CD14-positive monocyte (primary cell): ENCODE results near the gene OSBP2. TPM values are rescaled to one million over a fixed set of nuclear protein-coding genes. Genes with fewer than 3 reads are reported as not detected.

Experiments
- DNase-seq, 3 donors: peaks; one replicate each; pipeline ENCODE4 v3.0.0-alpha.2; 2011 to 2022
- H2AFZ ChIP-seq: 2 replicates; pipeline ENCODE4 v1.6.0; 2012; ENCODE audit warnings: mild to moderate bottlenecking, low read depth, low read length, inconsistent platforms; ENCODE audit not compliant: insufficient read depth, poor library complexity, severe bottlenecking
- H3K27ac ChIP-seq, 2 donors: 1 replicate in 1 of 2; 2 replicates in 1 of 2; pipeline ENCODE4 v1.5.1; 2012 to 2013; ENCODE audit warnings: low read length in 2 of 2, control low read depth in 1 of 2, inconsistent platforms in 1 of 2, low read depth in 1 of 2, mild to moderate bottlenecking in 1 of 2
- H3K27me3 ChIP-seq, 2 donors: one replicate each; pipeline versions ENCODE4 v1.6.0 to v1.6.1; 2011 to 2013; ENCODE audit warnings: low read length in 2 of 2; ENCODE audit not compliant: control insufficient read depth in 2 of 2, insufficient read depth in 2 of 2
- H3K36me3 ChIP-seq, 2 donors: replicated peaks in 1 of 2; 1 replicate in 1 of 2; 2 replicates in 1 of 2; pipeline versions ENCODE4 v1.5.1 to v1.6.1; 2012 to 2013; ENCODE audit warnings: low read length in 2 of 2, control low read depth in 1 of 2, inconsistent platforms in 1 of 2, mild to moderate bottlenecking in 1 of 2; ENCODE audit not compliant: insufficient read depth in 2 of 2, control insufficient read depth in 1 of 2
- H3K4me1 ChIP-seq, 2 donors: 1 replicate in 1 of 2; 2 replicates in 1 of 2; pipeline versions ENCODE4 v1.5.1 to v1.6.1; 2012 to 2013; ENCODE audit warnings: low read length in 2 of 2, control low read depth in 1 of 2, inconsistent platforms in 1 of 2, mild to moderate bottlenecking in 1 of 2, moderate library complexity in 1 of 2; ENCODE audit not compliant: insufficient read depth in 2 of 2, control insufficient read depth in 1 of 2
- H3K4me2 ChIP-seq: replicated peaks from 2 replicates; pipeline ENCODE3; 2012; ENCODE audit warnings: low read length, moderate library complexity, mild to moderate bottlenecking; ENCODE audit not compliant: poor library complexity, severe bottlenecking; ENCODE audit errors: extremely low read depth
- H3K4me3 ChIP-seq, 3 experiments: fragments of 200-600 bp in 1 of 3; sonication (generic) in 1 of 3; replicated peaks in 1 of 3; 1 replicate in 2 of 3; 2 replicates in 1 of 3; pipeline ENCODE4 v1.5.1; 2011 to 2013; ENCODE audit warnings: low read length in 3 of 3, mild to moderate bottlenecking in 3 of 3, control low read depth in 2 of 3, low read depth in 2 of 3, inconsistent platforms in 1 of 3, moderate library complexity in 1 of 3
- H3K79me2 ChIP-seq: 2 replicates; pipeline ENCODE4 v1.6.0; 2012; ENCODE audit warnings: mild to moderate bottlenecking, control low read depth, inconsistent platforms, low read length, moderate library complexity; ENCODE audit not compliant: insufficient read depth
- H3K9ac ChIP-seq: 2 replicates; pipeline ENCODE4 v1.6.0; 2017; ENCODE audit warnings: low read length, mild to moderate bottlenecking; ENCODE audit not compliant: insufficient read depth, poor library complexity, severe bottlenecking
- H3K9me3 ChIP-seq, 2 donors: replicated peaks in 1 of 2; 1 replicate in 1 of 2; 2 replicates in 1 of 2; pipeline versions ENCODE4 v1.5.1 to v1.6.1; 2012 to 2013; ENCODE audit warnings: low read length in 2 of 2, control low read depth in 1 of 2; ENCODE audit not compliant: control insufficient read depth in 1 of 2, insufficient read depth in 1 of 2
- H4K20me1 ChIP-seq: 2 replicates; pipeline ENCODE4 v1.6.0; 2012; ENCODE audit warnings: mild to moderate bottlenecking, low read length, control low read depth, moderate library complexity; ENCODE audit not compliant: insufficient read depth
- H3K27ac Mint-ChIP-seq, 7 donors: one replicate each; pipeline ENCODE4 v1.8.0; 2020; ENCODE audit warnings: mild to moderate bottlenecking in 7 of 7, mixed read lengths in 7 of 7, moderate library complexity in 6 of 7, inconsistent platforms in 2 of 7
- H3K27me3 Mint-ChIP-seq, 3 donors: one replicate each; pipeline ENCODE4 v1.8.0; 2021 to 2022; ENCODE audit warnings: low read depth in 3 of 3, mild to moderate bottlenecking in 3 of 3, mixed read lengths in 3 of 3, moderate library complexity in 3 of 3, inconsistent platforms in 1 of 3
- H3K36me3 Mint-ChIP-seq, 2 donors: one replicate each; pipeline ENCODE4 v1.8.0; 2020; ENCODE audit warnings: mixed read lengths in 2 of 2, inconsistent platforms in 1 of 2, mild to moderate bottlenecking in 1 of 2
- H3K4me1 Mint-ChIP-seq: one replicate; pipeline ENCODE4 v1.8.0; 2020; ENCODE audit warnings: mild to moderate bottlenecking, mixed read lengths
- H3K4me3 Mint-ChIP-seq, 2 donors: one replicate each; pipeline ENCODE4 v1.8.0; 2020; ENCODE audit warnings: mild to moderate bottlenecking in 2 of 2, mixed read lengths in 2 of 2, moderate library complexity in 1 of 2
- H3K9me3 Mint-ChIP-seq, 7 donors: one replicate each; pipeline ENCODE4 v1.8.0; 2020 to 2022; ENCODE audit warnings: mixed read lengths in 7 of 7, mild to moderate bottlenecking in 6 of 7, moderate library complexity in 6 of 7, inconsistent platforms in 2 of 7
- CTCF ChIP-seq: fragments of 200-600 bp; IDR thresholded peaks from one replicate; pipeline ENCODE4 v1.8.0; 2022; ENCODE audit warnings: antibody characterized with exemption, mild to moderate bottlenecking
- WGBS: methylation state at CpG from one replicate; pipeline ENCODE4 v1.1.5; 2013; ENCODE audit warnings: missing lambda C conversion rate; ENCODE audit not compliant: insufficient coverage; 5-methylcytosine and 5-hydroxymethylcytosine counted together
- intact Hi-C, 2 donors: fragments of 100-400 bp; cut with micrococcal nuclease; formaldehyde crosslinking; loops; one replicate each; pipeline versions ENCODE4 v1.15.0 to v1.15.1; 2023
- polyA plus RNA-seq, 3 donors: library from polyadenylated mRNA; depleted of rRNA in 1 of 3; unstranded in 2 of 3; stranded (reverse) in 1 of 3; fragments of 300-500 nt in 2 of 3; fragments of >200 nt in 1 of 3; fragmentation: Illumina TruSeq in 2 of 3; gene quantifications; 1 replicate in 2 of 3; 2 replicates in 1 of 3; pipeline ENCODE4 v1.2.3, GENCODE V29; 2012 to 2021

Gene OSBP2
- polyA plus RNA-seq, 3 donors = 0.21 to 0.54 TPM; not detected in 1

GRCh38 chr22:30694171-30694639 is 469 bp upstream of the OSBP2 start:
- intact Hi-C loops = no loop called here
- peak overlapping the region; percentile 76 to 91 for H3K4me3 Mint-ChIP-seq
- H3K27ac ChIP-seq = no peak overlapping the region
- peaks cover 41 to 61% (median 58%) of the 10 kb centered on the region in 3 donors for H3K27me3 Mint-ChIP-seq
- H3K4me1 ChIP-seq = peaks cover 9 to 14% of the 10 kb centered on the region in 2 donors
- no peak overlapping the region for H3K9ac ChIP-seq
- H3K4me2 ChIP-seq = peak overlapping the region; percentile 80
- peaks cover 0 to 5% of the 10 kb centered on the region in 2 donors for H3K9me3 ChIP-seq
- peaks cover 3% of the 10 kb centered on the region for H3K4me1 Mint-ChIP-seq
- H3K9me3 Mint-ChIP-seq = peaks cover 0 to 7% (median 3%) of the 10 kb centered on the region in 7 donors
- H3K79me2 ChIP-seq = no peaks in the 10 kb centered on the region
- H3K36me3 ChIP-seq = no peaks in the 10 kb centered on the region
- H3K27me3 ChIP-seq = peaks cover 23 to 39% of the 10 kb centered on the region in 2 donors
- DNase-seq = peak; percentile 9 to 16 (median 10)
- peak overlapping the region in 1 of 3 experiments; percentile 68 for H3K4me3 ChIP-seq
- H4K20me1 ChIP-seq = no peaks in the 10 kb centered on the region
- peaks cover 0 to 5% of the 10 kb centered on the region in 2 donors for H3K36me3 Mint-ChIP-seq
- H3K27ac Mint-ChIP-seq = peak overlapping the region in 1 of 7 donors; percentile 54
- H2AFZ ChIP-seq = peak overlapping the region; percentile 74
- no peak for TF ChIP-seq CTCF
- WGBS = under 1% methylated on average over 35 of the region's 38 CpGs

GRCh38 chr22:30695351-30695851 is 727 bp downstream of the OSBP2 start:
- H3K9me3 ChIP-seq = peaks cover 0 to 5% of the 10 kb centered on the region in 2 donors
- H3K36me3 ChIP-seq = no peaks in the 10 kb centered on the region
- peaks cover 0 to 7% (median 3%) of the 10 kb centered on the region in 7 donors for H3K9me3 Mint-ChIP-seq
- H3K36me3 Mint-ChIP-seq = peaks cover 0 to 5% of the 10 kb centered on the region in 2 donors
- peaks cover 23 to 39% of the 10 kb centered on the region in 2 donors for H3K27me3 ChIP-seq
- TF ChIP-seq CTCF = no peak
- no peaks in the 10 kb centered on the region for H3K79me2 ChIP-seq
- H3K27me3 Mint-ChIP-seq = peaks cover 41 to 63% (median 56%) of the 10 kb centered on the region in 3 donors
- no peak overlapping the region for H3K27ac Mint-ChIP-seq
- H3K4me3 ChIP-seq = peak overlapping the region in 1 of 3 experiments; percentile 57
- no peak overlapping the region for H2AFZ ChIP-seq
- no peak for DNase-seq
- no peaks in the 10 kb centered on the region for H4K20me1 ChIP-seq
- H3K9ac ChIP-seq = no peak overlapping the region
- peak overlapping the region; percentile 59 for H3K4me2 ChIP-seq
- peak overlapping the region; percentile 48 to 77 for H3K4me3 Mint-ChIP-seq
- H3K4me1 Mint-ChIP-seq = peaks cover 3% of the 10 kb centered on the region
- intact Hi-C loops = no loop called here
- 86% methylated on average over 11 of the region's 15 CpGs for WGBS
- H3K4me1 ChIP-seq = peaks cover 9 to 14% of the 10 kb centered on the region in 2 donors
- H3K27ac ChIP-seq = no peak overlapping the region
